Sigmoid colon (tissue), 3 donors: ENCODE results near the gene RASD2.

Experiments used
- POLR2A ChIP-seq, 2 donors: fragments of 450-650 bp; IDR thresholded peaks; one replicate each; pipeline ENCODE4 v1.6.1; 2016; ENCODE audit warnings: antibody characterized with exemption in 2 of 2, mild to moderate bottlenecking in 2 of 2, moderate library complexity in 2 of 2
- TF ChIP-seq, protein P1 (sequence below), 4 experiments: fragments of 450-650 bp in 3 of 4; fragments of 200-600 bp in 1 of 4; IDR thresholded peaks; one replicate each; pipeline ENCODE4 v1.5.1; 2016 to 2019; ENCODE audit warnings: antibody characterized with exemption in 4 of 4, mild to moderate bottlenecking in 3 of 4, moderate library complexity in 2 of 4

DNA sequence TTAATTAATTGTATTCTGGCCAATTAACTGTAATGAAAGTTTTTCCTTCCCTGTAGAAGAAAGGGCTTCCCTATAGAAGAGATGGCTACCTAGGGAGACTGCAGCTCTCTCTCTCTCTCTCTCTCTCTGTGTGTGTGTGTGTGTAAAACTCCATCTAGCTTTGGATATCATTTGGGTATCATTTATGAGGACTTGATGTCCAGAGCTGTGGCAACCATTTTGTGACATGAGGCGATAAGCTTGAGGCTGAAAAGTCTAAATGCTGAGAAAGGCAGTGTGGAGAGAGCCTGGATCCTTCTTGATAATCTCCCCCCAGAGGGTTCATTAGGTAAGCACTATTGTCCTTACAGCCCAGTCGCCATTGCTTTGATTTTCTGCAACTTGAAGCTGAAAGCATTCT lies 30.7 kb upstream of the RASD2 start:
- no peak for TF ChIP-seq POLR2A (IDR thresholded peaks at IDR 0.05)
- TF ChIP-seq, protein P1, sequence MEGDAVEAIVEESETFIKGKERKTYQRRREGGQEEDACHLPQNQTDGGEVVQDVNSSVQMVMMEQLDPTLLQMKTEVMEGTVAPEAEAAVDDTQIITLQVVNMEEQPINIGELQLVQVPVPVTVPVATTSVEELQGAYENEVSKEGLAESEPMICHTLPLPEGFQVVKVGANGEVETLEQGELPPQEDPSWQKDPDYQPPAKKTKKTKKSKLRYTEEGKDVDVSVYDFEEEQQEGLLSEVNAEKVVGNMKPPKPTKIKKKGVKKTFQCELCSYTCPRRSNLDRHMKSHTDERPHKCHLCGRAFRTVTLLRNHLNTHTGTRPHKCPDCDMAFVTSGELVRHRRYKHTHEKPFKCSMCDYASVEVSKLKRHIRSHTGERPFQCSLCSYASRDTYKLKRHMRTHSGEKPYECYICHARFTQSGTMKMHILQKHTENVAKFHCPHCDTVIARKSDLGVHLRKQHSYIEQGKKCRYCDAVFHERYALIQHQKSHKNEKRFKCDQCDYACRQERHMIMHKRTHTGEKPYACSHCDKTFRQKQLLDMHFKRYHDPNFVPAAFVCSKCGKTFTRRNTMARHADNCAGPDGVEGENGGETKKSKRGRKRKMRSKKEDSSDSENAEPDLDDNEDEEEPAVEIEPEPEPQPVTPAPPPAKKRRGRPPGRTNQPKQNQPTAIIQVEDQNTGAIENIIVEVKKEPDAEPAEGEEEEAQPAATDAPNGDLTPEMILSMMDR (IDR thresholded peaks at IDR 0.05): no peak
